HepG2 (cell line): ENCODE results near the gene TECPR1. TPM values are rescaled to one million over a fixed set of nuclear protein-coding genes. Genes with fewer than 3 reads are reported as not detected.

Experiments
- MIXL1 ChIP-seq: IDR thresholded peaks from 2 replicates; pipeline ENCODE4 v1.6.1; 2016
- SAP130 ChIP-seq: IDR thresholded peaks from 2 replicates; pipeline ENCODE4 v1.6.1; 2016; ENCODE audit warnings: low read depth
- TEAD3 ChIP-seq: optimal IDR thresholded peaks from 2 replicates; pipeline ENCODE3; 2016; ENCODE audit warnings: borderline replicate concordance
- ZNF552 ChIP-seq: sonication (generic); formaldehyde crosslinking; IDR thresholded peaks from 2 replicates; pipeline ENCODE4 v1.9.0; 2022; ENCODE audit warnings: missing genetic modification reagents, mild to moderate bottlenecking, borderline replicate concordance
- polyA plus RNA-seq, 8 experiments: library from polyadenylated mRNA; depleted of rRNA in 3 of 8; stranded (reverse) in 7 of 8; unstranded in 1 of 8; fragments of >200 nt; fragmentation: Illumina TruSeq in 4 of 8; extraction: Trizol in 4 of 8; gene quantifications; 2 replicates each; pipeline versions ENCODE4 v1.2.1 to v1.2.3, GENCODE V29; 2011 to 2016; ENCODE audit warnings: low read depth in 4 of 8, missing spikeins in 1 of 8, mixed read lengths in 1 of 8; ENCODE audit not compliant: insufficient read depth in 1 of 8
- total RNA-seq, 5 experiments: library from RNA; depleted of rRNA; stranded (reverse); fragments of >200 nt; fragmentation: Illumina TruSeq; extraction: Trizol; gene quantifications; 2 replicates each; pipeline ENCODE4 v1.2.3, GENCODE V29; 2016; ENCODE audit warnings: low read depth in 1 of 5
- TF ChIP-seq, protein P1 (sequence below): sonication (generic); formaldehyde crosslinking; IDR thresholded peaks from 2 replicates; pipeline ENCODE4 v1.4.0; 2020; ENCODE audit warnings: mild to moderate bottlenecking, missing genetic modification reagents
- TF ChIP-seq, protein P2 (sequence below): sonication (generic); formaldehyde crosslinking; IDR thresholded peaks from 2 replicates; pipeline ENCODE4 v1.4.0; 2020; ENCODE audit warnings: low read depth, mild to moderate bottlenecking, missing genetic modification reagents
- TF ChIP-seq, protein P3 (sequence below): sonication (generic); formaldehyde crosslinking; IDR thresholded peaks from 2 replicates; pipeline ENCODE4 v1.5.0; 2020; ENCODE audit warnings: mild to moderate bottlenecking, missing genetic modification reagents, borderline replicate concordance
- TF ChIP-seq, protein P4 (sequence below): sonication (generic); formaldehyde crosslinking; IDR thresholded peaks from 2 replicates; pipeline ENCODE4 v1.9.0; 2021; ENCODE audit warnings: missing genetic modification reagents, borderline replicate concordance
- TF ChIP-seq, protein P5 (sequence below): IDR thresholded peaks from 2 replicates; pipeline ENCODE4 v1.6.1; 2016

TECPR1 gene
- total and polyA plus RNA-seq, 2 of the 13 experiments (the other 11 are each of a cell fraction or from before 2014, with no cell fraction given) = 2.3 to 6.3 TPM

DNA sequence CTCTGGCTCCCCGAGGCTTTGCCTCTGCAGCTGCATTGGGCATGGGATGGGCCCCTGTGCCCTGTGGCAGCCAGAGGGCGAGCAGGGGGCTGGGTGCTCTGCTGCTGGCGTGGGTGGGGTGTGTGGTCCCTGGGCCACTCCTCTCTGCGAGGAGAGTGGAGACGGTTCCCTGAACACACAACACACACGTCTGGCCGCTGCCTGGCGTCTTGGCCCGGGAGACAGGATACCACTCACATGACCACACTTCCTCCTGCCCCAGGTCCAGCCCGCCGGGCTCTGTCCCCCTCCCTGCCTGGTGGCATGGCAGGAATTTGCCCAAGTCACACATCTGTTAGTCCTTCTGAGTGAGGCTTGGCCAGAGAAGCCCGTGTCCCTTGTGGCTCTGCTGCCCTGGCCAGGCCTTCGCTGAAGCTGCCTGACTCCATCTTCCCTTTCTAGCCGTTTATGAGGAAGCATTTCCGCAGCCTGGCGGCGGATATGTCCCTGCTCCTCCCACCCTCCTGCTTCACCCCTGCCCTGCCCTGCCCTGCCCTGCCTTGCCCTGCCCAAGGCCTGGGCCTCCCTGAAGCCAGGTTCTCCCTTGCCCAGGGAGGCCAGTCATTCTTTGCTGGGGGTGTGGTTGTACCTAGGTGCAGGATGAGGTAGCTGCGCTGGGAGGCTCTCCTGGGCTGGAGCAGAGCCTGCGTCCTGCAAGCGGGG, 32.5 kb upstream of the TECPR1 start (continued):
- TF ChIP-seq, protein P1, sequence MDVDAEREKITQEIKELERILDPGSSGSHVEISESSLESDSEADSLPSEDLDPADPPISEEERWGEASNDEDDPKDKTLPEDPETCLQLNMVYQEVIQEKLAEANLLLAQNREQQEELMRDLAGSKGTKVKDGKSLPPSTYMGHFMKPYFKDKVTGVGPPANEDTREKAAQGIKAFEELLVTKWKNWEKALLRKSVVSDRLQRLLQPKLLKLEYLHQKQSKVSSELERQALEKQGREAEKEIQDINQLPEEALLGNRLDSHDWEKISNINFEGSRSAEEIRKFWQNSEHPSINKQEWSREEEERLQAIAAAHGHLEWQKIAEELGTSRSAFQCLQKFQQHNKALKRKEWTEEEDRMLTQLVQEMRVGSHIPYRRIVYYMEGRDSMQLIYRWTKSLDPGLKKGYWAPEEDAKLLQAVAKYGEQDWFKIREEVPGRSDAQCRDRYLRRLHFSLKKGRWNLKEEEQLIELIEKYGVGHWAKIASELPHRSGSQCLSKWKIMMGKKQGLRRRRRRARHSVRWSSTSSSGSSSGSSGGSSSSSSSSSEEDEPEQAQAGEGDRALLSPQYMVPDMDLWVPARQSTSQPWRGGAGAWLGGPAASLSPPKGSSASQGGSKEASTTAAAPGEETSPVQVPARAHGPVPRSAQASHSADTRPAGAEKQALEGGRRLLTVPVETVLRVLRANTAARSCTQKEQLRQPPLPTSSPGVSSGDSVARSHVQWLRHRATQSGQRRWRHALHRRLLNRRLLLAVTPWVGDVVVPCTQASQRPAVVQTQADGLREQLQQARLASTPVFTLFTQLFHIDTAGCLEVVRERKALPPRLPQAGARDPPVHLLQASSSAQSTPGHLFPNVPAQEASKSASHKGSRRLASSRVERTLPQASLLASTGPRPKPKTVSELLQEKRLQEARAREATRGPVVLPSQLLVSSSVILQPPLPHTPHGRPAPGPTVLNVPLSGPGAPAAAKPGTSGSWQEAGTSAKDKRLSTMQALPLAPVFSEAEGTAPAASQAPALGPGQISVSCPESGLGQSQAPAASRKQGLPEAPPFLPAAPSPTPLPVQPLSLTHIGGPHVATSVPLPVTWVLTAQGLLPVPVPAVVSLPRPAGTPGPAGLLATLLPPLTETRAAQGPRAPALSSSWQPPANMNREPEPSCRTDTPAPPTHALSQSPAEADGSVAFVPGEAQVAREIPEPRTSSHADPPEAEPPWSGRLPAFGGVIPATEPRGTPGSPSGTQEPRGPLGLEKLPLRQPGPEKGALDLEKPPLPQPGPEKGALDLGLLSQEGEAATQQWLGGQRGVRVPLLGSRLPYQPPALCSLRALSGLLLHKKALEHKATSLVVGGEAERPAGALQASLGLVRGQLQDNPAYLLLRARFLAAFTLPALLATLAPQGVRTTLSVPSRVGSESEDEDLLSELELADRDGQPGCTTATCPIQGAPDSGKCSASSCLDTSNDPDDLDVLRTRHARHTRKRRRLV (CRISPR knock-in tag) = no peak
- TF ChIP-seq, protein P2, sequence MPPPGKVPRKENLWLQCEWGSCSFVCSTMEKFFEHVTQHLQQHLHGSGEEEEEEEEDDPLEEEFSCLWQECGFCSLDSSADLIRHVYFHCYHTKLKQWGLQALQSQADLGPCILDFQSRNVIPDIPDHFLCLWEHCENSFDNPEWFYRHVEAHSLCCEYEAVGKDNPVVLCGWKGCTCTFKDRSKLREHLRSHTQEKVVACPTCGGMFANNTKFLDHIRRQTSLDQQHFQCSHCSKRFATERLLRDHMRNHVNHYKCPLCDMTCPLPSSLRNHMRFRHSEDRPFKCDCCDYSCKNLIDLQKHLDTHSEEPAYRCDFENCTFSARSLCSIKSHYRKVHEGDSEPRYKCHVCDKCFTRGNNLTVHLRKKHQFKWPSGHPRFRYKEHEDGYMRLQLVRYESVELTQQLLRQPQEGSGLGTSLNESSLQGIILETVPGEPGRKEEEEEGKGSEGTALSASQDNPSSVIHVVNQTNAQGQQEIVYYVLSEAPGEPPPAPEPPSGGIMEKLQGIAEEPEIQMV (CRISPR knock-in tag) = no peak
- TF ChIP-seq TEAD3 (CRISPR knock-in tag) (peak; percentile 66), SAP130 (peak; percentile 51; the same call in 1 of the 2 replicates), MIXL1 (CRISPR knock-in tag) (no peak), ZNF552 (CRISPR knock-in tag) (no peak)
- TF ChIP-seq, protein P3, sequence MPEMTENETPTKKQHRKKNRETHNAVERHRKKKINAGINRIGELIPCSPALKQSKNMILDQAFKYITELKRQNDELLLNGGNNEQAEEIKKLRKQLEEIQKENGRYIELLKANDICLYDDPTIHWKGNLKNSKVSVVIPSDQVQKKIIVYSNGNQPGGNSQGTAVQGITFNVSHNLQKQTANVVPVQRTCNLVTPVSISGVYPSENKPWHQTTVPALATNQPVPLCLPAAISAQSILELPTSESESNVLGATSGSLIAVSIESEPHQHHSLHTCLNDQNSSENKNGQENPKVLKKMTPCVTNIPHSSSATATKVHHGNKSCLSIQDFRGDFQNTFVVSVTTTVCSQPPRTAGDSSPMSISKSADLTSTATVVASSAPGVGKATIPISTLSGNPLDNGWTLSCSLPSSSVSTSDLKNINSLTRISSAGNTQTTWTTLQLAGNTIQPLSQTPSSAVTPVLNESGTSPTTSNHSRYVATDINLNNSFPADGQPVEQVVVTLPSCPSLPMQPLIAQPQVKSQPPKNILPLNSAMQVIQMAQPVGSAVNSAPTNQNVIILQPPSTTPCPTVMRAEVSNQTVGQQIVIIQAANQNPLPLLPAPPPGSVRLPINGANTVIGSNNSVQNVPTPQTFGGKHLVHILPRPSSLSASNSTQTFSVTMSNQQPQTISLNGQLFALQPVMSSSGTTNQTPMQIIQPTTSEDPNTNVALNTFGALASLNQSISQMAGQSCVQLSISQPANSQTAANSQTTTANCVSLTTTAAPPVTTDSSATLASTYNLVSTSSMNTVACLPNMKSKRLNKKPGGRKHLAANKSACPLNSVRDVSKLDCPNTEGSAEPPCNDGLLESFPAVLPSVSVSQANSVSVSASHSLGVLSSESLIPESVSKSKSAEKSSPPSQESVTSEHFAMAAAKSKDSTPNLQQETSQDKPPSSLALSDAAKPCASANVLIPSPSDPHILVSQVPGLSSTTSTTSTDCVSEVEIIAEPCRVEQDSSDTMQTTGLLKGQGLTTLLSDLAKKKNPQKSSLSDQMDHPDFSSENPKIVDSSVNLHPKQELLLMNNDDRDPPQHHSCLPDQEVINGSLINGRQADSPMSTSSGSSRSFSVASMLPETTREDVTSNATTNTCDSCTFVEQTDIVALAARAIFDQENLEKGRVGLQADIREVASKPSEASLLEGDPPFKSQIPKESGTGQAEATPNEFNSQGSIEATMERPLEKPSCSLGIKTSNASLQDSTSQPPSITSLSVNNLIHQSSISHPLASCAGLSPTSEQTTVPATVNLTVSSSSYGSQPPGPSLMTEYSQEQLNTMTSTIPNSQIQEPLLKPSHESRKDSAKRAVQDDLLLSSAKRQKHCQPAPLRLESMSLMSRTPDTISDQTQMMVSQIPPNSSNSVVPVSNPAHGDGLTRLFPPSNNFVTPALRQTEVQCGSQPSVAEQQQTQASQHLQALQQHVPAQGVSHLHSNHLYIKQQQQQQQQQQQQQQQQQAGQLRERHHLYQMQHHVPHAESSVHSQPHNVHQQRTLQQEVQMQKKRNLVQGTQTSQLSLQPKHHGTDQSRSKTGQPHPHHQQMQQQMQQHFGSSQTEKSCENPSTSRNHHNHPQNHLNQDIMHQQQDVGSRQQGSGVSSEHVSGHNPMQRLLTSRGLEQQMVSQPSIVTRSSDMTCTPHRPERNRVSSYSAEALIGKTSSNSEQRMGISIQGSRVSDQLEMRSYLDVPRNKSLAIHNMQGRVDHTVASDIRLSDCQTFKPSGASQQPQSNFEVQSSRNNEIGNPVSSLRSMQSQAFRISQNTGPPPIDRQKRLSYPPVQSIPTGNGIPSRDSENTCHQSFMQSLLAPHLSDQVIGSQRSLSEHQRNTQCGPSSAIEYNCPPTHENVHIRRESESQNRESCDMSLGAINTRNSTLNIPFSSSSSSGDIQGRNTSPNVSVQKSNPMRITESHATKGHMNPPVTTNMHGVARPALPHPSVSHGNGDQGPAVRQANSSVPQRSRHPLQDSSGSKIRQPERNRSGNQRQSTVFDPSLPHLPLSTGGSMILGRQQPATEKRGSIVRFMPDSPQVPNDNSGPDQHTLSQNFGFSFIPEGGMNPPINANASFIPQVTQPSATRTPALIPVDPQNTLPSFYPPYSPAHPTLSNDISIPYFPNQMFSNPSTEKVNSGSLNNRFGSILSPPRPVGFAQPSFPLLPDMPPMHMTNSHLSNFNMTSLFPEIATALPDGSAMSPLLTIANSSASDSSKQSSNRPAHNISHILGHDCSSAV = no peak
- TF ChIP-seq, protein P4, sequence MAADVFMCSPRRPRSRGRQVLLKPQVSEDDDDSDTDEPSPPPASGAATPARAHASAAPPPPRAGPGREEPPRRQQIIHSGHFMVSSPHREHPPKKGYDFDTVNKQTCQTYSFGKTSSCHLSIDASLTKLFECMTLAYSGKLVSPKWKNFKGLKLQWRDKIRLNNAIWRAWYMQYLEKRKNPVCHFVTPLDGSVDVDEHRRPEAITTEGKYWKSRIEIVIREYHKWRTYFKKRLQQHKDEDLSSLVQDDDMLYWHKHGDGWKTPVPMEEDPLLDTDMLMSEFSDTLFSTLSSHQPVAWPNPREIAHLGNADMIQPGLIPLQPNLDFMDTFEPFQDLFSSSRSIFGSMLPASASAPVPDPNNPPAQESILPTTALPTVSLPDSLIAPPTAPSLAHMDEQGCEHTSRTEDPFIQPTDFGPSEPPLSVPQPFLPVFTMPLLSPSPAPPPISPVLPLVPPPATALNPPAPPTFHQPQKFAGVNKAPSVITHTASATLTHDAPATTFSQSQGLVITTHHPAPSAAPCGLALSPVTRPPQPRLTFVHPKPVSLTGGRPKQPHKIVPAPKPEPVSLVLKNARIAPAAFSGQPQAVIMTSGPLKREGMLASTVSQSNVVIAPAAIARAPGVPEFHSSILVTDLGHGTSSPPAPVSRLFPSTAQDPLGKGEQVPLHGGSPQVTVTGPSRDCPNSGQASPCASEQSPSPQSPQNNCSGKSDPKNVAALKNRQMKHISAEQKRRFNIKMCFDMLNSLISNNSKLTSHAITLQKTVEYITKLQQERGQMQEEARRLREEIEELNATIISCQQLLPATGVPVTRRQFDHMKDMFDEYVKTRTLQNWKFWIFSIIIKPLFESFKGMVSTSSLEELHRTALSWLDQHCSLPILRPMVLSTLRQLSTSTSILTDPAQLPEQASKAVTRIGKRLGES (CRISPR knock-in tag) = no peak
- TF ChIP-seq, protein P5, sequence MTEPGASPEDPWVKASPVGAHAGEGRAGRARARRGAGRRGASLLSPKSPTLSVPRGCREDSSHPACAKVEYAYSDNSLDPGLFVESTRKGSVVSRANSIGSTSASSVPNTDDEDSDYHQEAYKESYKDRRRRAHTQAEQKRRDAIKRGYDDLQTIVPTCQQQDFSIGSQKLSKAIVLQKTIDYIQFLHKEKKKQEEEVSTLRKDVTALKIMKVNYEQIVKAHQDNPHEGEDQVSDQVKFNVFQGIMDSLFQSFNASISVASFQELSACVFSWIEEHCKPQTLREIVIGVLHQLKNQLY (CRISPR knock-in tag) = no peak
